NB4 (cell line): ENCODE results near the gene ATP11A.

Source experiments
- CTCF ChIP-seq: IDR thresholded peaks from one replicate; pipeline ENCODE4 v1.5.1; 2012; ENCODE audit warnings: low read depth, low read length
- POLR2A ChIP-seq: IDR thresholded peaks from 2 replicates; pipeline ENCODE4 v1.6.1; 2011; ENCODE audit warnings: mild to moderate bottlenecking; ENCODE audit not compliant: insufficient read length; ENCODE audit errors: extremely low read depth

DNA sequence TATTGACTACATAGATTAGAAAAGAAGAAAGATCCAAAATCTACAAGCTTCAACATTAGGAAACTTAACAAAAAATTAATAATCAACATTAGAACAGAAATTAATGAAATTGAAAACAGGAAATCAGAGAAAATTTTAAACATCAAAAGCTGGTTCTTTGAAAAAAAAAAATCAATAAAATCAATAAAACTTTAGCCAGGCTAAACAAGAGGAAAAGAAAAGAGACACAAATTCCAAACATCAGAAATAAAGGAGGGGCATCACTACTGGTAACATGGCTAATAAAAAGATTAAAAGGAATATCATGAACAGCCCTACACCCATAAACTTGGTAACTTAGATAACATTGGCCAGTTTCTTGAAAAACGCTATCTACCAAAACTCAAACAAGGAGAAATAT is 110.2 kb downstream of the ATP11A start:
- TF ChIP-seq POLR2A (no peak), CTCF (no peak)
